Endothelial cell of umbilical vein (primary cell): ENCODE data around the gene RPE. TPM values are rescaled to one million over a fixed set of nuclear protein-coding genes. Genes with fewer than 3 reads are reported as not detected.

Source experiments
- BruUV-seq: library from RNA; stranded (reverse); fragments of 400-500 nt; replicated peaks from 2 replicates; lab custom pipeline; 2021; lab: Mats Ljungman, UMichigan
- CTCF ChIA-PET: fragments of 300-600, 350-600 bp; sonication (Branson Sonifier 250); formaldehyde crosslinking; loops from one replicate; lab custom pipeline; 2021; ENCODE audit warnings: antibody characterized with exemption, inconsistent platforms; lab: Charles Lee
- POLR2A ChIA-PET: fragments of 300-600, 350-600 bp; sonication (Branson Sonifier 250); formaldehyde crosslinking; loops from one replicate; lab custom pipeline; 2021; ENCODE audit warnings: antibody characterized with exemption, inconsistent platforms; lab: Charles Lee
- DNase-seq: peaks from one replicate; pipeline ENCODE4 v3.0.0-alpha.2; 2011; ENCODE audit warnings: low read depth, low spot score
- FAIRE-seq: peaks from 2 replicates; lab custom pipeline; 2011; peaks lifted over from hg19 to GRCh38; lab: Jason Lieb, UNC
- H2AFZ ChIP-seq: 2 replicates; pipeline ENCODE4 v1.6.0; 2012; ENCODE audit warnings: low read depth, low read length, control low read depth, inconsistent platforms
- H3K27ac ChIP-seq: 2 replicates; pipeline ENCODE4 v1.5.1; 2011; ENCODE audit warnings: low read depth, mild to moderate bottlenecking, control low read depth, low read length, moderate library complexity; ENCODE audit not compliant: insufficient read depth
- H3K27me3 ChIP-seq, 2 experiments: 2 replicates each; pipeline versions ENCODE4 v1.6.0 to v1.6.1; 2011; ENCODE audit warnings: low read length in 2 of 2, mixed read lengths in 1 of 2; ENCODE audit not compliant: control insufficient read depth in 2 of 2, insufficient read depth in 2 of 2
- H3K36me3 ChIP-seq, 2 experiments: 2 replicates in 1 of 2; 3 replicates in 1 of 2; pipeline ENCODE4 v1.5.1; 2011; ENCODE audit warnings: low read length in 2 of 2, mild to moderate bottlenecking in 1 of 2, moderate library complexity in 1 of 2; ENCODE audit not compliant: control insufficient read depth in 2 of 2, insufficient read depth in 2 of 2; ENCODE audit errors: extremely low read depth in 1 of 2
- H3K4me1 ChIP-seq: 3 replicates; pipeline ENCODE4 v1.5.1; 2011; ENCODE audit warnings: mild to moderate bottlenecking, low read length; ENCODE audit not compliant: control insufficient read depth, insufficient read depth; ENCODE audit errors: extremely low read depth
- H3K4me2 ChIP-seq: 2 replicates; pipeline ENCODE4 v1.6.1; 2011; ENCODE audit warnings: low read length, control low read depth, mixed read lengths; ENCODE audit not compliant: insufficient read depth
- H3K4me3 ChIP-seq, 3 experiments: fragments of 200-600 bp in 1 of 3; sonication (generic), shearing (Covaris generic) in 1 of 3; replicated peaks in 1 of 3; 2 replicates each; pipeline ENCODE4 v1.5.1; 2011 to 2016; ENCODE audit warnings: control low read depth in 3 of 3, low read length in 3 of 3, mild to moderate bottlenecking in 2 of 3, inconsistent platforms in 1 of 3, low read depth in 1 of 3, moderate library complexity in 1 of 3; ENCODE audit not compliant: insufficient read depth in 1 of 3
- H3K79me2 ChIP-seq: 2 replicates; pipeline ENCODE4 v1.6.0; 2012; ENCODE audit warnings: low read length, inconsistent platforms; ENCODE audit not compliant: control insufficient read depth, insufficient read depth
- H3K9ac ChIP-seq: replicated peaks from 2 replicates; pipeline ENCODE3; 2011; ENCODE audit warnings: low read length, control low read depth; ENCODE audit not compliant: insufficient read depth; ENCODE audit errors: extremely low read depth
- H3K9me1 ChIP-seq: replicated peaks from 3 replicates; pipeline ENCODE4 v1.6.0; 2011; ENCODE audit warnings: mild to moderate bottlenecking, low read length; ENCODE audit not compliant: control insufficient read depth, insufficient read depth; ENCODE audit errors: extremely low read depth
- H3K9me3 ChIP-seq: replicated peaks from 2 replicates; pipeline ENCODE4 v1.5.1; 2012; ENCODE audit warnings: low read length, inconsistent platforms; ENCODE audit not compliant: control insufficient read depth, insufficient read depth
- H4K20me1 ChIP-seq: replicated peaks from 2 replicates; pipeline ENCODE3; 2011; ENCODE audit warnings: mild to moderate bottlenecking, low read length; ENCODE audit not compliant: control insufficient read depth, insufficient read depth; ENCODE audit errors: extremely low read depth
- EZH2 ChIP-seq: IDR thresholded peaks from 2 replicates; pipeline ENCODE4 v1.6.1; 2012; ENCODE audit warnings: borderline replicate concordance, low read depth, mild to moderate bottlenecking, moderate library complexity, low read length, inconsistent platforms; ENCODE audit not compliant: severe bottlenecking
- FOS ChIP-seq: IDR thresholded peaks from 2 replicates; pipeline ENCODE4 v1.6.1; 2011; ENCODE audit warnings: mild to moderate bottlenecking, low read length, moderate library complexity, borderline replicate concordance; ENCODE audit not compliant: insufficient read depth
- GATA2 ChIP-seq: IDR thresholded peaks from 2 replicates; pipeline ENCODE4 v1.7.0; 2011; ENCODE audit warnings: low read depth, mild to moderate bottlenecking, moderate library complexity, mixed read lengths, low read length; ENCODE audit not compliant: insufficient read length, insufficient read depth
- JUN ChIP-seq: IDR thresholded peaks from 2 replicates; pipeline ENCODE4 v1.6.1; 2011; ENCODE audit warnings: borderline replicate concordance, low read depth; ENCODE audit not compliant: insufficient read length, insufficient read depth
- MYC ChIP-seq: IDR thresholded peaks from one replicate; pipeline ENCODE4 v1.6.1; 2011; ENCODE audit warnings: mild to moderate bottlenecking, low read depth, low read length
- POLR2A ChIP-seq: IDR thresholded peaks from 2 replicates; pipeline ENCODE4 v1.6.1; 2012; ENCODE audit warnings: low read depth, mild to moderate bottlenecking, control low read depth, low read length
- POLR2AphosphoS5 ChIP-seq: IDR thresholded peaks from 2 replicates; pipeline ENCODE4 v1.6.1; 2012; ENCODE audit warnings: low read depth, mild to moderate bottlenecking, control low read depth, low read length, moderate library complexity; ENCODE audit not compliant: insufficient read depth
- dilution Hi-C: fragments of 300-500 bp; cut with MboI; formaldehyde crosslinking; loops from one replicate; pipeline ENCODE4 v1.15.0; 2019; ENCODE audit warnings: low sequenced_read_pairs; ENCODE audit not compliant: extremely low pct_ligation_motif_present
- intact Hi-C: fragments of 100-400 bp; cut with micrococcal nuclease; formaldehyde crosslinking; loops from one replicate; pipeline ENCODE4 v1.10.0; 2022
- polyA plus RNA-seq, 4 experiments: library from polyadenylated mRNA; depleted of rRNA in 3 of 4; stranded (reverse) in 3 of 4; unstranded in 1 of 4; fragments of >200 nt; gene quantifications; 2 replicates each; pipeline versions ENCODE4 v1.2.1 to v1.2.3, GENCODE V29; 2011 to 2012; ENCODE audit warnings: missing spikeins in 1 of 4
- total RNA-seq: library from RNA; stranded (reverse); gene quantifications from 2 replicates; pipeline ENCODE4 v1.2.3, GENCODE V29; 2021
- TF ChIP-seq, protein P1 (sequence below), 2 donors: IDR thresholded peaks; 1 replicate in 1 of 2; 2 replicates in 1 of 2; pipeline ENCODE4 v1.5.1; 2011; ENCODE audit warnings: low read length in 2 of 2, mild to moderate bottlenecking in 2 of 2, moderate library complexity in 2 of 2, control low read depth in 1 of 2, inconsistent platforms in 1 of 2, low read depth in 1 of 2; ENCODE audit not compliant: insufficient read depth in 1 of 2; ENCODE audit errors: extremely low read depth in 1 of 2
- TF ChIP-seq, protein P2 (sequence below): IDR thresholded peaks from 2 replicates; pipeline ENCODE4 v1.6.1; 2011; ENCODE audit not compliant: insufficient read depth, insufficient read length

RPE gene
- total and polyA plus RNA-seq, 2 donors (not counting 3 experiments of a cell fraction or from before 2014, with no cell fraction given), result 60.7 to 97.4 TPM

DNA sequence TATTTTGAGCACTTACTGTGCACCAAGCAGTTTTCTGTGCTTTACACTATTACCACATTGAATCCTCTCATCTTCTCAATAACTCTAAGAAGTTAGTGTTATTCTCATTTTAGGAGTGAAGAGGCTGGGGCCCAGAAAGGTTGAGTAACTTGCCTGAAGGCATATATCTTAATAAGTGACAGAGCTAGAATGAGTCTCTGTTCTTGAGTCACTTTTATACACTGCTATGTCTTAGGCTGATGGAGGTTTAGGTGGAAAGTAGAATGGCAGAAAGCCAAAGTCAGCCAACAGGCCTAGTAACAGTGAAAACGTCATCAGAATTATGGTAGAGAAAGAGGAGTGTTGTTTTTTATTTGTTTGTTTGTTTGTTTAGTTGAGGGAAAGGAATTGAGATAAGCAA, 27.9 kb upstream of the RPE start:
- H3K9me1 ChIP-seq, result no peaks in the 10 kb centered on the region
- H3K4me3 ChIP-seq, result no peak overlapping the region
- no peak overlapping the region for H3K9ac ChIP-seq
- no peaks in the 10 kb centered on the region for H3K4me1 ChIP-seq
- no peaks in the 10 kb centered on the region for H4K20me1 ChIP-seq
- no peak for FAIRE-seq
- H3K27ac ChIP-seq, result no peak overlapping the region
- ChIA-PET CTCF (interaction anchor here (3.8 to 10.4 kb wide), 3 partner anchors 221 to 425 kb away, joined by 20 to 169 read pairs (median 46); no protein-coding TSS in a partner anchor), POLR2A (no interaction called here)
- no peaks in the 10 kb centered on the region for H3K79me2 ChIP-seq
- intact Hi-C loops, result no loop called here
- no TSS peak for BruUV-seq
- dilution Hi-C loops, result no loop called here
- H3K27me3 ChIP-seq, result peaks cover 6% of the 10 kb centered on the region in 2 experiments
- TF ChIP-seq MYC (no peak), EZH2 (no peak), JUN (no peak), POLR2A (no peak), POLR2AphosphoS5 (no peak), FOS (no peak), GATA2 (no peak)
- TF ChIP-seq, protein P1, sequence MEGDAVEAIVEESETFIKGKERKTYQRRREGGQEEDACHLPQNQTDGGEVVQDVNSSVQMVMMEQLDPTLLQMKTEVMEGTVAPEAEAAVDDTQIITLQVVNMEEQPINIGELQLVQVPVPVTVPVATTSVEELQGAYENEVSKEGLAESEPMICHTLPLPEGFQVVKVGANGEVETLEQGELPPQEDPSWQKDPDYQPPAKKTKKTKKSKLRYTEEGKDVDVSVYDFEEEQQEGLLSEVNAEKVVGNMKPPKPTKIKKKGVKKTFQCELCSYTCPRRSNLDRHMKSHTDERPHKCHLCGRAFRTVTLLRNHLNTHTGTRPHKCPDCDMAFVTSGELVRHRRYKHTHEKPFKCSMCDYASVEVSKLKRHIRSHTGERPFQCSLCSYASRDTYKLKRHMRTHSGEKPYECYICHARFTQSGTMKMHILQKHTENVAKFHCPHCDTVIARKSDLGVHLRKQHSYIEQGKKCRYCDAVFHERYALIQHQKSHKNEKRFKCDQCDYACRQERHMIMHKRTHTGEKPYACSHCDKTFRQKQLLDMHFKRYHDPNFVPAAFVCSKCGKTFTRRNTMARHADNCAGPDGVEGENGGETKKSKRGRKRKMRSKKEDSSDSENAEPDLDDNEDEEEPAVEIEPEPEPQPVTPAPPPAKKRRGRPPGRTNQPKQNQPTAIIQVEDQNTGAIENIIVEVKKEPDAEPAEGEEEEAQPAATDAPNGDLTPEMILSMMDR (IDR thresholded peaks at IDR 0.05; ENCODE audit: extremely low read depth in 1 of 2, insufficient read depth in 1 of 2, low read depth in 1 of 2, low read length in 2 of 2), result no peak
- TF ChIP-seq, protein P2, sequence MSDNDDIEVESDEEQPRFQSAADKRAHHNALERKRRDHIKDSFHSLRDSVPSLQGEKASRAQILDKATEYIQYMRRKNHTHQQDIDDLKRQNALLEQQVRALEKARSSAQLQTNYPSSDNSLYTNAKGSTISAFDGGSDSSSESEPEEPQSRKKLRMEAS, result no peak
- no peak for DNase-seq
- H3K9me3 ChIP-seq, result no peaks in the 10 kb centered on the region
- no peak overlapping the region for H3K4me2 ChIP-seq
- no peaks in the 10 kb centered on the region for H3K36me3 ChIP-seq
- no peak overlapping the region for H2AFZ ChIP-seq
